ENCODE data around the gene WDR76. TPM values are rescaled to one million over a fixed set of nuclear protein-coding genes. Genes with fewer than 3 reads are reported as not detected.
A peak's percentile ranks its signal among the peaks of the same experiment; 100 is the strongest.
"Not testable (repeated sequence)": the region's sequence is repeated elsewhere in the genome, so short reads cannot be mapped to it uniquely, and the experiment has no call there.

The WDR76 gene
- total RNA-seq, 3 donors from 2014 or later = 4.2 to 4.6 (median 4.5) TPM

- Histone ChIP-seq H3K27ac (peak overlapping the region; percentile 5 to 99), H3K9me3 (no peaks in the 10 kb centered on the region), H3K27me3 (no peaks in the 10 kb centered on the region), H3K4me3 (no peak overlapping the region), H3K4me1 (peaks cover 11 to 19% of the 10 kb centered on the region in 2 donors), H3K36me3 (no peaks in the 10 kb centered on the region)
- intact Hi-C loops (cut with DNase I; ENCODE audit: low total_unique reads) = no loop called here
- TF ChIP-seq POLR2A (IDR thresholded peaks at IDR 0.05) (no peak), CTCF (IDR thresholded peaks at IDR 0.05) (no peak), POLR2AphosphoS5 (IDR thresholded peaks at IDR 0.05) (no peak)
- no peak for DNase-seq (ENCODE audit: low spot score in 2 of 2)
These were observed 30.2 kb upstream of the WDR76 start for GRCh38 chr15:43796566-43796965.

GRCh38 chr15:43799209-43799944, 27.4 kb upstream of the WDR76 start:
- no peaks in the 10 kb centered on the region for H3K27me3 ChIP-seq
- peak overlapping the region in 1 of 3 donors; percentile 74 for H3K4me3 ChIP-seq
- H3K36me3 ChIP-seq = no peaks in the 10 kb centered on the region
- H3K4me1 ChIP-seq = peaks cover 5 to 10% of the 10 kb centered on the region in 2 donors
- intact Hi-C loops (cut with DNase I; ENCODE audit: low total_unique reads) = no loop called here
- no peak for TF ChIP-seq CTCF (IDR thresholded peaks at IDR 0.05)
- no peaks in the 10 kb centered on the region for H3K9me3 ChIP-seq
- H3K27ac ChIP-seq = peak overlapping the region; percentile 93 to 96
- DNase-seq (ENCODE audit: low spot score in 2 of 2) = no peak

- Histone ChIP-seq H3K27ac (peak within 1 kb of the TSS; percentile 93 to 96), H3K4me3 (peak within 1 kb of the TSS; percentile 74 to 95 (median 91)), H3K4me1 (peaks cover 5 to 10% of the 10 kb centered on the region in 2 donors), H3K27me3 (no peaks in the 10 kb centered on the region), H3K9me3 (no peaks in the 10 kb centered on the region), H3K36me3 (peaks cover 3% of the 10 kb centered on the region)
- no peak for DNase-seq (ENCODE audit: low spot score in 2 of 2)
- intact Hi-C loops (cut with DNase I; ENCODE audit: low total_unique reads) = no loop called here
- TF ChIP-seq POLR2AphosphoS5 (IDR thresholded peaks at IDR 0.05) (no peak), POLR2A (IDR thresholded peaks at IDR 0.05) (no peak), CTCF (IDR thresholded peaks at IDR 0.05) (no peak)
These were observed 26.9 kb upstream of the WDR76 start, which contains the start of gene SERINC4 for GRCh38 chr15:43799945-43800285. TSS of gene SERINC4 (minus strand) at chr15:43800220. CDS start at chr15:43799986, 234 bp downstream.

- Histone ChIP-seq H3K36me3 (peaks cover 4% of the 10 kb centered on the region), H3K9me3 (no peaks in the 10 kb centered on the region), H3K4me3 (peak within 1 kb of the TSS; percentile 74 to 95 (median 91)), H3K27me3 (no peaks in the 10 kb centered on the region), H3K4me1 (peaks cover 5 to 10% of the 10 kb centered on the region in 2 donors), H3K27ac (peak within 1 kb of the TSS; percentile 93 to 96)
- intact Hi-C loops (cut with DNase I; ENCODE audit: low total_unique reads) = no loop called here
- DNase-seq (ENCODE audit: low spot score in 2 of 2) = peak; percentile 92 to 93
- TF ChIP-seq CTCF (IDR thresholded peaks at IDR 0.05) (no peak), POLR2AphosphoS5 (IDR thresholded peaks at IDR 0.05) (peak; percentile 73 to 89 (median 85)), POLR2A (IDR thresholded peaks at IDR 0.05) (peak; percentile 47)
These were observed 26.3 kb upstream of the WDR76 start, which contains the start of gene HYPK for GRCh38 chr15:43800286-43801141. TSS of gene HYPK (plus strand) at chr15:43800599. CDS start at chr15:43800623, 24 bp downstream.

- H3K4me3 ChIP-seq; H3K27me3 ChIP-seq; H3K27ac ChIP-seq; H3K36me3 ChIP-seq; DNase-seq (ENCODE audit: low spot score in 2 of 2); H3K9me3 ChIP-seq; intact Hi-C loops (cut with DNase I; ENCODE audit: low total_unique reads): not testable (repeated sequence)
- peaks cover 5 to 10% of the 10 kb centered on the region in 2 donors for H3K4me1 ChIP-seq
These were observed 24.1 kb upstream of the WDR76 start for GRCh38 chr15:43802676-43803075.
